ENCODE data around the gene TFCP2. TPM values are rescaled to one million over a fixed set of nuclear protein-coding genes. Genes with fewer than 3 reads are reported as not detected.

TFCP2 gene
- total RNA-seq, 1 donor from 2014 or later: 30.2 TPM

GRCh38 chr12:51209259-51209658 is 36.3 kb upstream of the TFCP2 start:
- no peak for TF ChIP-seq CTCF (IDR thresholded peaks at IDR 0.05)
- H3K36me3 ChIP-seq: peaks cover 6% of the 10 kb centered on the region
- no peak overlapping the region for H3K4me3 ChIP-seq
- ATAC-seq: no peak
- no peaks in the 10 kb centered on the region for H3K9me3 ChIP-seq
- no peak for DNase-seq
- no peaks in the 10 kb centered on the region for H3K27me3 ChIP-seq (ENCODE audit: low read depth)
- intact Hi-C loops (cut with DNase I): no loop called here
- H3K27ac ChIP-seq: no peak overlapping the region
- no peaks in the 10 kb centered on the region for H3K4me1 ChIP-seq

- no peaks in the 10 kb centered on the region for H3K27me3 ChIP-seq (ENCODE audit: low read depth)
- no peak overlapping the region for H3K4me3 ChIP-seq
- intact Hi-C loops (cut with DNase I): no loop called here
- peaks cover 11% of the 10 kb centered on the region for H3K36me3 ChIP-seq
- no peaks in the 10 kb centered on the region for H3K9me3 ChIP-seq
- DNase-seq (peak; percentile 1), ATAC-seq (no peak)
- no peak overlapping the region for H3K27ac ChIP-seq
- H3K4me1 ChIP-seq: no peaks in the 10 kb centered on the region
- TF ChIP-seq CTCF (IDR thresholded peaks at IDR 0.05): no peak
These were observed 35.2 kb upstream of the TFCP2 start for GRCh38 chr12:51208016-51208660.

- TF ChIP-seq CTCF (IDR thresholded peaks at IDR 0.05): no peak
- intact Hi-C loops (cut with DNase I): no loop called here
- no peak overlapping the region for H3K4me3 ChIP-seq
- H3K4me1 ChIP-seq: no peaks in the 10 kb centered on the region
- H3K9me3 ChIP-seq: no peaks in the 10 kb centered on the region
- H3K27ac ChIP-seq: no peak overlapping the region
- DNase-seq (peak; percentile 28), ATAC-seq (no peak)
- peaks cover 16% of the 10 kb centered on the region for H3K36me3 ChIP-seq
- no peaks in the 10 kb centered on the region for H3K27me3 ChIP-seq (ENCODE audit: low read depth)
These were observed 32.4 kb upstream of the TFCP2 start for GRCh38 chr12:51205350-51205749.

- DNase-seq (no peak), ATAC-seq (no peak)
- intact Hi-C loops (cut with DNase I): no loop called here
- no peak overlapping the region for H3K27ac ChIP-seq
- no peak overlapping the region for H3K4me3 ChIP-seq
- peaks cover 12% of the 10 kb centered on the region for H3K36me3 ChIP-seq
- H3K4me1 ChIP-seq: no peaks in the 10 kb centered on the region
- H3K9me3 ChIP-seq: no peaks in the 10 kb centered on the region
- TF ChIP-seq CTCF (IDR thresholded peaks at IDR 0.05): no peak
- no peaks in the 10 kb centered on the region for H3K27me3 ChIP-seq (ENCODE audit: low read depth)
These were observed 29.8 kb upstream of the TFCP2 start for GRCh38 chr12:51202718-51203117.

GRCh38 chr12:51200806-51201205 is 27.9 kb upstream of the TFCP2 start:
- H3K36me3 ChIP-seq: peaks cover 11% of the 10 kb centered on the region
- H3K27ac ChIP-seq: no peak overlapping the region
- no peaks in the 10 kb centered on the region for H3K27me3 ChIP-seq (ENCODE audit: low read depth)
- H3K4me1 ChIP-seq: no peaks in the 10 kb centered on the region
- ATAC-seq (no peak), DNase-seq (no peak)
- intact Hi-C loops (cut with DNase I): no loop called here
- no peaks in the 10 kb centered on the region for H3K9me3 ChIP-seq
- TF ChIP-seq CTCF (IDR thresholded peaks at IDR 0.05): no peak
- H3K4me3 ChIP-seq: no peak overlapping the region

All from lower lobe of right lung (tissue), 2 donors.